GM19193 (cell line): ENCODE results near the gene STAC3.
A peak's percentile ranks its signal among the peaks of the same experiment; 100 is the strongest.

ENCODE experiments used
- POLR2A ChIP-seq: IDR thresholded peaks from 4 replicates; pipeline ENCODE4 v1.6.1; 2011; ENCODE audit not compliant: insufficient read depth, insufficient read length; ENCODE audit errors: extremely low read depth

STAC3 gene

DNA sequence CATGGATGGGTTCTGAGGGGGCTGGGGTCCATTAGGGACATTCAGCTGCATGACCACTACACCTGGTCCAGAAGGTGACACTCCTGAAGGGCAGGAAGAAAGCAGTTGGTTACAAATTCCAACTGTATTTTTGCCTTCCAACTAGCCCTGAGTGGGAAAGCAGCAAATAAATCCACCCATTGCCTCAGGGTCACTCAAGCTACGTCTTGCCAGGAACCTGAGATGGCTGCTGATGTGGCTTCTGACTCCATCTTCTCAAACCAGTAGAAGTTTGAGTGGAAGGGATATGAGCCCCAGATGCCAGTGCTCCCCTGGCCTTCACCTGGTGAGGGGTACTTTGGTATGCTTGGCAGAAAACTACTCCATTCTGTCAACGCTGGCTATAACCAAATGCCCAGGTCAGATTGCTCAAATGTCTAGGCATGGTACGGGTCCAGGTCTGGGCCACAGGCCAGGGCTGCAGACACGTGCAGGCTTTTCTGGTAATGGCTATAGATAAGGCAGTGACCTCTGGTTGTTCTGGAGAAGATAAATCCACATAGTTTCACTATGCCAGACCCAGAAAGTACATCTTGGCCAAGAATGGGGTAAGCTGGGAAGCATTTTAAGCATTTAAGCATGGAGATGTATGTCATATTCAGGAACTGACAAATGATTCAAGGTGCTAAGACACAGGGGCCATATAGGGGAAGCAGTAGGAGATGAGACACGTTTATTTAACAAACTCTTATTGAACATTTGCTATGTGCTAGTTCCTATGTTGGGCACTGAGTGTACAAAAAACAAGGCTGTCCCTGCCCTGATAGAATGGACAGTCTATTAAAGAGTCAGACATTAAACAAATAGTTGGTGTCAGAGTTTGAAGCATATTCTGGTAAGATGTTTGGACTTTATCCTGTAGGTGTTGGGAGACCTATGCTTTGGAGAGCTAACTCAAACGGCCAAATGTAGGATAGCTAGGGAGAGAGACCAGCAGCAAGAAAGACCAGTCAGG, 8.3 kb upstream of the STAC3 start:
- no peak for TF ChIP-seq POLR2A

- TF ChIP-seq POLR2A, result no peak
These were observed 4.9 kb upstream of the STAC3 start for GRCh38 chr12:57255916-57256315.

- TF ChIP-seq POLR2A, result no peak
These were observed 3.7 kb upstream of the STAC3 start for GRCh38 chr12:57254506-57255280.

GRCh38 chr12:57250541-57250940, 446 bp downstream of the STAC3 start:
- TF ChIP-seq POLR2A, result no peak

DNA sequence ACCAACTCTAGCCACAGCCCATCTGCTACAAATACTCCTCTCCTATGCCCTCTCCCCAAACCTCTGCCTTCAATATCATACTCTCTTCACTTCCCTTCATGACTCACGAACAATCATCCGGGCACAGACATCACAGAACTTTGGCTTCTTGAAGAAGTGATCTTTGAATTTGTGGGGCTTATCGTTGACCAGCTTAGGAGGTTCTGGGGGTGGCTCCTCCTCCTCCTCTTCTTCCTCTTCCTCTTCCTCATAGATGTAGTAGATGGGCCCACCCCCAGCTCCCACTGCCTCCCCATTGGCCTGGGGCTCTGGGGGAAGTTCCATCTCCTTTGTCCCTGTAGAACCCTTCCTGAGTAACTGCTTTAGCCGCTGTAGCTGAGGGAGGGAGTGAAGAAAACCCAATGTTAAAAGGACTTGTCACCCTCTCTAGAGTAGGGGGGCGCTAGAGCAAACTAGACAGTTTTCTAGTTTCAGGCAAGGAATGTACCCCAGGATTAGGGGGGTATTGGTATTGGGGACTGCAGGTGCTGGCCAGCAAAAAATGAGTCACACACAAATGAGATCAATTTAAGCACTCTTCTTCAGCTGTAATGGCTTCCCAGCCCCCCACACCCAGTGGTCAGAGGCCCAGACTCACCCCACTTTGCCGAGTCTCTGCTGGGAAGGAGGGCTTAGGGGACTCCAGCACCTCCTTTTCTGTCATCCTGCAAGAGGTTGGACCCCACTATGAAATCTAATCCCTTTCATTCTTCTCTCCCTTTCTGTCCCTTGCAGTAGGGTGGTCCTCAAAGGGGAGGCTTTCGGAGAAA, 1.8 kb downstream of the STAC3 start:
- no peak for TF ChIP-seq POLR2A

GRCh38 chr12:57247041-57247440, 3.9 kb downstream of the STAC3 start:
- TF ChIP-seq POLR2A, result no peak

DNA sequence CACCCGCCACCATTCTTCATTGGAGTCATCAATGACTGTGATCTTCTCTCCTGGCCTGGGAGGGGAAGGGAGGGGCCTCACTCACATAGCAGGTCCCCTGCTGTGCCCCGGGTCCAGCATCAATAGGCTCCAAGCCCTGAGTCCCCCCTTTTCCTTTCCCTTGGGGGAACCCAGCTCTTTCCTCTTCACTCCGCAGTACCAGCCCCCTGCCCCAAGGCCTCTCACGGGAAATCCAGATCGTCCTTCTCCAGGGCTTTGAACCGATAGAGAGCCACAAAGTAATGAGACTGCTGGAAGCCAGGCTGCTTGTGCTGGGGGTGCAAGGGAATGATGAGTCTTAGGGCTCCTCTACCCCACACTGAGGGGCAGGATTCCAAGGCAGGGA, 6.7 kb downstream of the STAC3 start:
- TF ChIP-seq POLR2A, result no peak

GRCh38 chr12:57243521-57244311, 7.3 kb downstream of the STAC3 start:
- no peak for TF ChIP-seq POLR2A

- TF ChIP-seq POLR2A, result peak; percentile 51
These were observed 8.1 kb downstream of the STAC3 start for GRCh38 chr12:57242691-57243454.

GRCh38 chr12:57242329-57242690, 8.7 kb downstream of the STAC3 start:
- no peak for TF ChIP-seq POLR2A

- no peak for TF ChIP-seq POLR2A
These were observed 9.3 kb downstream of the STAC3 start for GRCh38 chr12:57241402-57242310.

DNA sequence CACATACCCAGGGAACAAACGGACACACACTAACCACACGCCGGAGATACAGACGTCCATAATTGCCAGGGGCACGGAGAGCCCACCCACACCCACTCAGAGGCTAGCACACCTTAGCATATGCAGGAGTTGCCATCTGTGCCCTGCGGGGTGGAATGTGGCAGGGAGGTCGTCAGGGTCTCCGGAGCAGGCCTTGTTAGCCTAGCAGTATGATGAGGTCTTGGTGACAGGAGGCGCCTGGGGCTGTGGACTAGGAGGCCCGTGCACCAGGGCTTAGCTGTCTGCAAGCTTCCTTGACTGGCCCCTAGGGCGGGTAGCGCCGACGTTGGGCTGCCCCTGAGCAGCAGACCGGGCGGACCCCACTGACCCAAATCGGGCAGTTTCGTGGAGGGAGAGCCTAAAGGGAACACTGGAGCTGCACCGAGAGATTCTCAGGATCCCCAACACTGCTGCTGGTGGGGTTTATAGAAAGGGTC, 10.0 kb downstream of the STAC3 start:
- TF ChIP-seq POLR2A, result no peak
